Activated naive CD8-positive, alpha-beta T cell (primary cell): ENCODE measurements around the gene PAH.

Experiments
- H3K27ac Mint-ChIP-seq: one replicate; pipeline ENCODE4 v1.8.0; 2021; ENCODE audit warnings: mixed read lengths
- H3K27me3 Mint-ChIP-seq: one replicate; pipeline ENCODE4 v1.8.0; 2021; ENCODE audit warnings: mixed read lengths
- H3K36me3 Mint-ChIP-seq: one replicate; pipeline ENCODE4 v1.8.0; 2021; ENCODE audit warnings: mixed read lengths
- H3K4me1 Mint-ChIP-seq: one replicate; pipeline ENCODE4 v1.8.0; 2021; ENCODE audit warnings: low read depth, mixed read lengths
- H3K4me3 Mint-ChIP-seq: one replicate; pipeline ENCODE4 v1.8.0; 2021; ENCODE audit warnings: mild to moderate bottlenecking, mixed read lengths
- H3K9me3 Mint-ChIP-seq: one replicate; pipeline ENCODE4 v1.8.0; 2021; ENCODE audit warnings: low read depth, mixed read lengths

The PAH gene

GRCh38 chr12:102917026-102917787, at the start of gene PAH:
TSS of gene PAH (minus strand) at chr12:102917244. CDS start at chr12:102917130, 114 bp downstream.
- H3K27ac Mint-ChIP-seq = no peak within 1 kb of the TSS

GRCh38 chr12:102966200-102966863, 49.3 kb upstream of the PAH start:
- Mint-ChIP-seq H3K27me3 (peaks cover 66% of the 10 kb centered on the region), H3K9me3 (peaks cover 6% of the 10 kb centered on the region), H3K4me3 (peak overlapping the region; percentile 81), H3K36me3 (peaks cover 6% of the 10 kb centered on the region), H3K4me1 (peaks cover 35% of the 10 kb centered on the region), H3K27ac (no peak overlapping the region)

More at GRCh38 chr12:102917026-102917787, at the start of gene PAH:
- Mint-ChIP-seq H3K27me3 (peaks cover 12% of the 10 kb centered on the region), H3K4me1 (peaks cover 4% of the 10 kb centered on the region), H3K9me3 (no peaks in the 10 kb centered on the region), H3K36me3 (no peaks in the 10 kb centered on the region), H3K4me3 (peak within 1 kb of the TSS; percentile 83)

GRCh38 chr12:102965281-102966155, 48.5 kb upstream of the PAH start:
- H3K27me3 Mint-ChIP-seq = peaks cover 70% of the 10 kb centered on the region
- H3K27ac Mint-ChIP-seq = no peak overlapping the region

GRCh38 chr12:102964872-102965271, 47.8 kb upstream of the PAH start:
- Mint-ChIP-seq H3K36me3 (peaks cover 6% of the 10 kb centered on the region), H3K27me3 (peaks cover 69% of the 10 kb centered on the region), H3K27ac (no peak overlapping the region), H3K4me1 (peaks cover 35% of the 10 kb centered on the region), H3K4me3 (peak overlapping the region; percentile 81), H3K9me3 (peaks cover 6% of the 10 kb centered on the region)

More at GRCh38 chr12:102965281-102966155, 48.5 kb upstream of the PAH start:
- peak overlapping the region; percentile 81 for H3K4me3 Mint-ChIP-seq
- H3K36me3 Mint-ChIP-seq = peaks cover 6% of the 10 kb centered on the region
- peaks cover 6% of the 10 kb centered on the region for H3K9me3 Mint-ChIP-seq
- H3K4me1 Mint-ChIP-seq = peaks cover 35% of the 10 kb centered on the region

- H3K36me3 Mint-ChIP-seq = peaks cover 6% of the 10 kb centered on the region
- H3K27me3 Mint-ChIP-seq = peaks cover 72% of the 10 kb centered on the region
- peaks cover 6% of the 10 kb centered on the region for H3K9me3 Mint-ChIP-seq
- peaks cover 40% of the 10 kb centered on the region for H3K4me1 Mint-ChIP-seq
- no peak overlapping the region for H3K4me3 Mint-ChIP-seq
- no peak overlapping the region for H3K27ac Mint-ChIP-seq
Measured at GRCh38 chr12:102963796-102964195, 46.8 kb upstream of the PAH start.

- Mint-ChIP-seq H3K9me3 (peaks cover 6% of the 10 kb centered on the region), H3K4me3 (peak overlapping the region; percentile 68), H3K4me1 (peaks cover 41% of the 10 kb centered on the region), H3K27ac (no peak overlapping the region), H3K27me3 (peaks cover 71% of the 10 kb centered on the region), H3K36me3 (peaks cover 6% of the 10 kb centered on the region)
Measured at GRCh38 chr12:102962986-102963385, 45.9 kb upstream of the PAH start.

GRCh38 chr12:102962532-102962931, 45.5 kb upstream of the PAH start:
- H3K27me3 Mint-ChIP-seq = peaks cover 72% of the 10 kb centered on the region
- peaks cover 6% of the 10 kb centered on the region for H3K36me3 Mint-ChIP-seq
- no peak overlapping the region for H3K27ac Mint-ChIP-seq
- H3K4me1 Mint-ChIP-seq = peaks cover 45% of the 10 kb centered on the region
- H3K4me3 Mint-ChIP-seq = peak overlapping the region; percentile 68
- peaks cover 6% of the 10 kb centered on the region for H3K9me3 Mint-ChIP-seq

- peaks cover 6% of the 10 kb centered on the region for H3K9me3 Mint-ChIP-seq
- peaks cover 70% of the 10 kb centered on the region for H3K27me3 Mint-ChIP-seq
- no peak overlapping the region for H3K27ac Mint-ChIP-seq
- peak overlapping the region; percentile 53 for H3K4me3 Mint-ChIP-seq
- peaks cover 6% of the 10 kb centered on the region for H3K36me3 Mint-ChIP-seq
- peaks cover 51% of the 10 kb centered on the region for H3K4me1 Mint-ChIP-seq
Measured at GRCh38 chr12:102961466-102961855, 44.4 kb upstream of the PAH start.

- Mint-ChIP-seq H3K4me3 (no peak overlapping the region), H3K27ac (no peak overlapping the region), H3K4me1 (peaks cover 51% of the 10 kb centered on the region), H3K36me3 (peaks cover 6% of the 10 kb centered on the region), H3K9me3 (peaks cover 6% of the 10 kb centered on the region), H3K27me3 (peaks cover 70% of the 10 kb centered on the region)
Measured at GRCh38 chr12:102960766-102961465, 43.9 kb upstream of the PAH start.

GRCh38 chr12:102959391-102959790, 42.3 kb upstream of the PAH start:
- Mint-ChIP-seq H3K4me1 (peaks cover 39% of the 10 kb centered on the region), H3K4me3 (peak overlapping the region; percentile 54), H3K9me3 (peaks cover 6% of the 10 kb centered on the region), H3K36me3 (peaks cover 6% of the 10 kb centered on the region), H3K27ac (no peak overlapping the region), H3K27me3 (peaks cover 74% of the 10 kb centered on the region)

GRCh38 chr12:102958830-102959176, 41.8 kb upstream of the PAH start:
- peaks cover 74% of the 10 kb centered on the region for H3K27me3 Mint-ChIP-seq
- H3K36me3 Mint-ChIP-seq = peaks cover 3% of the 10 kb centered on the region
- peak overlapping the region; percentile 54 for H3K4me3 Mint-ChIP-seq
- H3K9me3 Mint-ChIP-seq = peaks cover 1% of the 10 kb centered on the region
- no peak overlapping the region for H3K27ac Mint-ChIP-seq
- peaks cover 36% of the 10 kb centered on the region for H3K4me1 Mint-ChIP-seq

- no peak overlapping the region for H3K27ac Mint-ChIP-seq
- H3K36me3 Mint-ChIP-seq = peaks cover under 1% of the 10 kb centered on the region
- H3K4me1 Mint-ChIP-seq = peaks cover 35% of the 10 kb centered on the region
- H3K9me3 Mint-ChIP-seq = no peaks in the 10 kb centered on the region
- peak overlapping the region; percentile 77 for H3K4me3 Mint-ChIP-seq
- peaks cover 73% of the 10 kb centered on the region for H3K27me3 Mint-ChIP-seq
Measured at GRCh38 chr12:102958073-102958829, 41.2 kb upstream of the PAH start.

- H3K27ac Mint-ChIP-seq = no peak within 1 kb of the TSS
- H3K27me3 Mint-ChIP-seq = peaks cover 66% of the 10 kb centered on the region
- H3K4me1 Mint-ChIP-seq = peaks cover 29% of the 10 kb centered on the region
- peak within 1 kb of the TSS; percentile 77 for H3K4me3 Mint-ChIP-seq
- H3K9me3 Mint-ChIP-seq = no peaks in the 10 kb centered on the region
- no peaks in the 10 kb centered on the region for H3K36me3 Mint-ChIP-seq
Measured at GRCh38 chr12:102957339-102958050, 40.5 kb upstream of the PAH start, which contains the start of gene ASCL1. TSS of gene ASCL1 (plus strand) at chr12:102957674. CDS start at chr12:102958245, 571 bp downstream.
